Measurements from ENCODE around the gene EXOC3L1. TPM values are rescaled to one million over a fixed set of nuclear protein-coding genes. Genes with fewer than 3 reads are reported as not detected.

EXOC3L1 gene
- total RNA-seq, 4 donors from 2014 or later = 3.0 to 6.7 TPM; not detected in 2

GRCh38 chr16:67173808-67174705 lies 15.9 kb downstream of the EXOC3L1 start:
- TF ChIP-seq POLR2A (IDR thresholded peaks at IDR 0.05) = peak; percentile 96
- peak; percentile 65 to 93 (median 92) for TF ChIP-seq POLR2AphosphoS5 (IDR thresholded peaks at IDR 0.05)
- TF ChIP-seq CTCF (IDR thresholded peaks at IDR 0.05) = peak in 4 of 5 experiments; percentile 8 to 30 (median 21)
- peak; percentile 5 for TF ChIP-seq EP300 (IDR thresholded peaks at IDR 0.05; ENCODE audit: low read depth)
- peaks cover 39 to 62% (median 48%) of the 10 kb centered on the region in 4 donors for H3K4me1 ChIP-seq
- intact Hi-C loops (cut with DNase I; ENCODE audit: low total_unique reads) = loop anchor here (5.0 kb wide), 1 partner anchor 367 kb away; no protein-coding TSS in a partner anchor
- peak; percentile 93 for DNase-seq
- no peaks in the 10 kb centered on the region for H3K36me3 ChIP-seq
- H3K4me3 ChIP-seq = peak overlapping the region; percentile 29 to 52 (median 40)
- peak overlapping the region; percentile 89 to 95 (median 94) for H3K27ac ChIP-seq
- 0% methylated on average over 59 of the region's 71 CpGs; no CpG with 5 or more reads in 1 of the 2 donors for WGBS, 2 donors (ENCODE audit: low coverage in 1 of 2)
- in situ Hi-C loops (cut with MboI; ENCODE audit: low pct_ligation_motif_present in 1 of 4, low pct_unique_long_range_greater_than_20kb in 1 of 4, low sequenced_read_pairs in 3 of 4) = loop anchor here in 2 of 4 donors (25.0 kb wide), 2 partner anchors 187 to 212 kb away; partner anchors contain the start of genes CES3 (in 1 of the 2) and CES4A (in 1 of the 2)
- no peaks in the 10 kb centered on the region for H3K27me3 ChIP-seq
- H3K9me3 ChIP-seq = no peaks in the 10 kb centered on the region

GRCh38 chr16:67173323-67173722 lies 16.6 kb downstream of the EXOC3L1 start:
- no peak for TF ChIP-seq EP300 (IDR thresholded peaks at IDR 0.05; ENCODE audit: low read depth)
- no peak for TF ChIP-seq POLR2A (IDR thresholded peaks at IDR 0.05)
- DNase-seq = no peak
- peak overlapping the region; percentile 29 to 52 (median 40) for H3K4me3 ChIP-seq
- H3K4me1 ChIP-seq = peaks cover 33 to 57% (median 43%) of the 10 kb centered on the region in 4 donors
- H3K27ac ChIP-seq = peak overlapping the region; percentile 89 to 95 (median 94)
- intact Hi-C loops (cut with DNase I; ENCODE audit: low total_unique reads) (loop anchor here (5.0 kb wide), 1 partner anchor 366 kb away; no protein-coding TSS in a partner anchor), in situ Hi-C loops (cut with MboI; ENCODE audit: low pct_ligation_motif_present in 1 of 4, low pct_unique_long_range_greater_than_20kb in 1 of 4, low sequenced_read_pairs in 3 of 4) (loop anchor here in 2 of 4 donors (25.0 kb wide), 2 partner anchors 186 to 211 kb away; partner anchors contain the start of genes CES3 (in 1 of the 2) and CES4A (in 1 of the 2))
- no peaks in the 10 kb centered on the region for H3K36me3 ChIP-seq
- no peaks in the 10 kb centered on the region for H3K27me3 ChIP-seq
- no peaks in the 10 kb centered on the region for H3K9me3 ChIP-seq
- 88 to 100% methylated on average over 1 of the region's 1 CpG for WGBS, 2 donors (ENCODE audit: low coverage in 1 of 2)

GRCh38 chr16:67170949-67171649 lies 18.8 kb downstream of the EXOC3L1 start:
- DNase-seq = no peak
- peak overlapping the region; percentile 82 to 87 (median 83) for H3K27ac ChIP-seq
- TF ChIP-seq CTCF (IDR thresholded peaks at IDR 0.05) (no peak), POLR2AphosphoS5 (IDR thresholded peaks at IDR 0.05) (no peak), EP300 (IDR thresholded peaks at IDR 0.05; ENCODE audit: low read depth) (no peak), POLR2A (IDR thresholded peaks at IDR 0.05) (no peak)
- no peaks in the 10 kb centered on the region for H3K36me3 ChIP-seq
- H3K4me1 ChIP-seq = peaks cover 26 to 49% (median 37%) of the 10 kb centered on the region in 4 donors
- intact Hi-C loops (cut with DNase I; ENCODE audit: low total_unique reads) (loop anchor here (5.0 kb wide), 1 partner anchor 364 kb away; no protein-coding TSS in a partner anchor), in situ Hi-C loops (cut with MboI; ENCODE audit: low pct_ligation_motif_present in 1 of 4, low pct_unique_long_range_greater_than_20kb in 1 of 4, low sequenced_read_pairs in 3 of 4) (loop anchor here in 2 of 4 donors (25.0 kb wide), 2 partner anchors 184 to 209 kb away; partner anchors contain the start of genes CES3 (in 1 of the 2) and CES4A (in 1 of the 2))
- H3K4me3 ChIP-seq = peak overlapping the region; percentile 28 to 52 (median 43)
- H3K9me3 ChIP-seq = no peaks in the 10 kb centered on the region
- 48 to 89% methylated on average over 6 to 14 of the region's 14 CpGs for WGBS, 2 donors (ENCODE audit: low coverage in 1 of 2)
- peaks cover 8% of the 10 kb centered on the region for H3K27me3 ChIP-seq

DNA sequence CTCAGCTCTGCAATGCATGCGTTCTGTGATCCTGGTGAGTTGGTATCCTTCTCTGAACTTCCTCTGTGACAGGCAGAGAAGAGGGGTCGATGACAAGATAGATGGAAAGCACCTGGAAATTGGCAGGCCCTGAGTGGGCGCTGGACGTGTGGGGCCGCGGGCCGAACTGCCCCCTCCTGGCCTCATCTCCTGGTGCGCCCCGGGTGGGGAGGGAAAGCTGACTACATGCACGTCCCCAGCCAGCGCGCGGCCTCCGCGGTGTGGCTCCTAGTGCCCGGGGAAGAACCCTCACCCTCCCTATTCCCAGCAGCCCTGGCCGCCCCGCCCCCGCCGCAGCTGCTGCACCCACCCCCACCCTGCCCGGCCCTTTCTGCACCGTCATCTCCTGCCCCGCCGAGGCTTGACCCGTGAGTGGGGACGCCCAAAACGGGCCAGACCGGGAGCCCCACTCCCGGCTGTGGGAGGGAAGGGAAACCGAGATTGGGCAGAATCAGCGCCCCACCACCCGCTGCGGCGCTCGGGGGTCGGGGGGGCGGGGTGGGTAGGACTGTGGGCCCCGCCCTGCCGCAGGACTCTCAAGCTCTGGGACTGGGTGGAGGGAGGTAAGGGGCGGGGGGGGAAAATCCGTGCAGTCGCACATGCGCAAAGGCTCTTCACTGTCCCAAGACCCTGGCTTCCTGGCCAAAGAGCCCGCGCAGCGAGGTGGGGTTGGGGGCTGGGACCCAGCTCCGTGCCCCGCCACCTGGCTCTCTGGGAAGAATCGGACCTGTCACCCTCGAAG lies 19.6 kb downstream of the EXOC3L1 start, which contains the start of gene NOL3:
Gene NOL3 (plus strand): TSS at position 371 of the 781 bp plus-strand sequence.
- Histone ChIP-seq H3K27ac (peak within 1 kb of the TSS; percentile 82 to 87 (median 83)), H3K36me3 (no peaks in the 10 kb centered on the region), H3K4me3 (peak within 1 kb of the TSS; percentile 28 to 52 (median 43)), H3K27me3 (peaks cover 16% of the 10 kb centered on the region), H3K4me1 (peaks cover 30 to 55% (median 43%) of the 10 kb centered on the region in 4 donors), H3K9me3 (no peaks in the 10 kb centered on the region)
- 0 to 3% methylated on average over 2 to 31 of the region's 50 CpGs for WGBS, 2 donors (ENCODE audit: low coverage in 1 of 2)
- DNase-seq = peak; percentile 88
- in situ Hi-C loops (cut with MboI; ENCODE audit: low pct_ligation_motif_present in 1 of 4, low pct_unique_long_range_greater_than_20kb in 1 of 4, low sequenced_read_pairs in 3 of 4) = loop anchor here in 2 of 4 donors (25.0 kb wide), 2 partner anchors 183 to 208 kb away; partner anchors contain the start of genes CES3 (in 1 of the 2) and CES4A (in 1 of the 2)
- intact Hi-C loops (cut with DNase I; ENCODE audit: low total_unique reads) = loop anchor here (5.0 kb wide), 1 partner anchor 363 kb away; no protein-coding TSS in a partner anchor
- TF ChIP-seq EP300 (IDR thresholded peaks at IDR 0.05; ENCODE audit: low read depth) (no peak), POLR2AphosphoS5 (IDR thresholded peaks at IDR 0.05) (peak; percentile 24 to 61 (median 31)), POLR2A (IDR thresholded peaks at IDR 0.05) (peak; percentile 57), CTCF (IDR thresholded peaks at IDR 0.05) (no peak)
